ENCODE results near the gene SORBS1. TPM values are rescaled to one million over a fixed set of nuclear protein-coding genes. Genes with fewer than 3 reads are reported as not detected.

Gene SORBS1
- total and polyA plus RNA-seq, 9 of the 15 experiments (the other 6 are each of a cell fraction or from before 2014, with no cell fraction given), result 2.0 to 13.3 (median 6.5) TPM

DNA sequence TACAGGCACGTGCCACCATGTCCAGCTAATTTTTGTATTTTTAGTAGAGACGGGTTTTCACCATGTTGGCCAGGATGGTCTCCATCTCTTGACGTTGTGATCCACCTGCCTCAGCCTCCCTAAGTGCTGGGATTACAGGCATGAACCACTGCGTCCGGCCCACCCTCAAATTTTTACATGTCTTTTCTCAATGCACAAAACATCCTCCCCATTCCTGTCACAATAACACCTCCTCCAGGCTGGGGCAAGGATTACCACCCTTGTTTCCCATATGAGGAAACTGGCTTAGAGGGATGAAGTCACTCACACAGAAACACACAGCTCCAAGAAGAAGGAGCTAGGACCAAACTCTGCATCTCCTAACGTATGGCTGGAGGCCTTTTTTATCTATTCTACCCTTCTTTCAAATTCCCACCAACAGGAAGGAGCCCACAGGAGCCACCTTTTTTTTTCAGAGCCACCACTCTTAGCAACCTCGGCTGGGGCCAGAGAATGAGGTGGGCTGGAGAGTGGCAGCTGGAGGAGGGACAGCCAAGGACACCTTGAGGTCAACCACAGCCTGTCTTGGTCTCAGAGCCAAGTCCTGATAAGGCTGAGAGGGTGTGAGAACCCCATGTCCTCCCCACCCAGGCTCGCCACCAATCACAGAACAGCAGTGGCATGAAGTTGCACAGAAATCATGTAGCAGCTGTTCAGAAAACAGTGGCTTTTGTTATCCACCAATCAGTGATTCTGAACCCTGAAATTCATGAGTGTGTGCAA lies 157.3 kb downstream of the SORBS1 start:
- Histone ChIP-seq H3K36me3 (ENCODE audit: control insufficient read depth, insufficient read depth, low read length) (no peaks in the 10 kb centered on the region), H3K27me3 (ENCODE audit: control insufficient read depth in 2 of 2, insufficient read depth in 2 of 2, low read length in 2 of 2) (no peaks in the 10 kb centered on the region), H3K9me1 (ENCODE audit: control insufficient read depth, insufficient read depth, low read length) (no peaks in the 10 kb centered on the region), H3K4me3 (no peak overlapping the region), H3K79me2 (ENCODE audit: control insufficient read depth, insufficient read depth, low read length) (no peaks in the 10 kb centered on the region), H4K20me1 (replicated peaks; ENCODE audit: control insufficient read depth, insufficient read depth, low read length) (no peaks in the 10 kb centered on the region), H3K9me3 (replicated peaks; ENCODE audit: control insufficient read depth, insufficient read depth, low read depth, low read length) (no peaks in the 10 kb centered on the region), H3K4me1 (replicated peaks in 1 of 2; ENCODE audit: control insufficient read depth in 2 of 2, insufficient read depth in 2 of 2, low read length in 2 of 2) (peaks cover 0 to 11% of the 10 kb centered on the region in 2 experiments; a peak in 3 of 5 replicates), H3K9ac (ENCODE audit: insufficient read depth in 1 of 2, low read depth in 2 of 2, low read length in 2 of 2) (no peak overlapping the region), H2AFZ (ENCODE audit: low read depth, low read length) (no peak overlapping the region), H3K27ac (ENCODE audit: extremely low read depth, low read depth, low read length) (no peak overlapping the region), H3K4me2 (ENCODE audit: insufficient read depth, low read length) (no peak overlapping the region)
- POLR2A ChIA-PET, result interaction anchor here (0.6 kb wide), 1 partner anchor 195 kb away, joined by 3 read pairs; no protein-coding TSS in a partner anchor
- peak; percentile 55 to 72 (median 66) for DNase-seq (ENCODE audit: extremely low read depth in 1 of 4, low spot score in 3 of 4)
- in situ Hi-C loops (cut with MboI), result no loop called here
- peak; percentile 82 for ATAC-seq
- CTCF ChIA-PET (ENCODE audit: low intra/inter-chr PET ratio), result no interaction called here
- TF ChIP-seq POLR2B (IDR thresholded peaks at IDR 0.05; ENCODE audit: low read depth, partially characterized antibody), result no peak
- no peak for TF ChIP-seq ZFP91 (CRISPR knock-in tag; IDR thresholded peaks at IDR 0.05)
- peak; percentile 84 for TF ChIP-seq ESRRA (IDR thresholded peaks at IDR 0.05; ENCODE audit: borderline replicate concordance, low read depth)
- no peak for TF ChIP-seq KLF1 (tag; IDR thresholded peaks at IDR 0.05)
- TF ChIP-seq MYBL2 (IDR thresholded peaks at IDR 0.05; ENCODE audit: low read depth), result no peak
- TF ChIP-seq MYBL2 (CRISPR knock-in tag; IDR thresholded peaks at IDR 0.05; ENCODE audit: borderline replicate concordance), result no peak
- no peak for TF ChIP-seq ZNF586 (CRISPR knock-in tag; conservative IDR thresholded peaks at IDR 0.05)
- TF ChIP-seq CBFA2T3 (IDR thresholded peaks at IDR 0.05), result peak; percentile 41
- peak in 1 of 2 experiments; percentile 48; a peak in 1 of 4 replicates for TF ChIP-seq RCOR1 (IDR thresholded peaks at IDR 0.05; ENCODE audit: borderline replicate concordance in 1 of 2, low read depth in 2 of 2, low read length in 2 of 2)
- 0 out of 2 replicates have a peak, but pooled peaks have one; percentile 26 for TF ChIP-seq L3MBTL2 (IDR thresholded peaks at IDR 0.05)
- no peak for TF ChIP-seq FOXP1 (CRISPR knock-in tag; IDR thresholded peaks at IDR 0.05)
- TF ChIP-seq CREBBP (IDR thresholded peaks at IDR 0.05; ENCODE audit: low read depth, low read length), result no peak
- peak; percentile 66 for TF ChIP-seq ZFP36 (IDR thresholded peaks at IDR 0.05; ENCODE audit: low read depth, low read length, partially characterized antibody)
- no peak for TF ChIP-seq RBM22 (IDR thresholded peaks at IDR 0.05; ENCODE audit: low read depth, low read length, poor library complexity, severe bottlenecking)
- WGBS (ENCODE audit: insufficient coverage, low coverage, missing lambda C conversion rate), result 54% methylated on average over 8 of the region's 8 CpGs
- intact Hi-C loops (cut with micrococcal nuclease), result no loop called here
- no TSS peak for BruUV-seq (replicated peaks)
- peak; percentile 82 for FAIRE-seq
